Lower leg skin (tissue), 4 donors: ENCODE data around the gene BHLHE23. TPM values are rescaled to one million over a fixed set of nuclear protein-coding genes. Genes with fewer than 3 reads are reported as not detected.

ENCODE experiments used
- DNase-seq, 2 donors: peaks; one replicate each; pipeline ENCODE4 v3.0.0-alpha.2; 2019; ENCODE audit warnings: low spot score in 2 of 2
- H3K4me3 ChIP-seq: fragments of 200-600 bp; sonication (generic); 2 replicates; pipeline ENCODE4 v1.5.1; 2017; ENCODE audit warnings: mild to moderate bottlenecking, low read depth; ENCODE audit not compliant: poor library complexity, severe bottlenecking
- CTCF ChIP-seq, 3 donors: fragments of 450-650 bp; IDR thresholded peaks; one replicate each; pipeline ENCODE4 v1.5.1; 2016; ENCODE audit warnings: antibody characterized with exemption in 3 of 3, mild to moderate bottlenecking in 3 of 3, moderate library complexity in 2 of 3
- POLR2A ChIP-seq, 2 donors: fragments of 450-650 bp; IDR thresholded peaks; one replicate each; pipeline ENCODE4 v1.6.1; 2016 to 2017; ENCODE audit warnings: antibody characterized with exemption in 2 of 2, mild to moderate bottlenecking in 1 of 2, moderate library complexity in 1 of 2
- WGBS, 2 donors: methylation state at CpG; one replicate each; pipeline ENCODE4 v1.1.5; 2018; 5-methylcytosine and 5-hydroxymethylcytosine counted together
- intact Hi-C: fragments of 100-400 bp; cut with DNase I; formaldehyde crosslinking; loops from one replicate; pipeline ENCODE4 v1.15.0; 2023; ENCODE audit warnings: low total_unique reads
- total RNA-seq, 4 donors: library from RNA; depleted of rRNA; stranded (reverse); fragments of >200 nt; gene quantifications; one replicate each; pipeline ENCODE4 v1.1.0, GENCODE V29; 2016

Gene BHLHE23
- total RNA-seq, 4 donors from 2014 or later, result 0.23 TPM; not detected in 3

DNA sequence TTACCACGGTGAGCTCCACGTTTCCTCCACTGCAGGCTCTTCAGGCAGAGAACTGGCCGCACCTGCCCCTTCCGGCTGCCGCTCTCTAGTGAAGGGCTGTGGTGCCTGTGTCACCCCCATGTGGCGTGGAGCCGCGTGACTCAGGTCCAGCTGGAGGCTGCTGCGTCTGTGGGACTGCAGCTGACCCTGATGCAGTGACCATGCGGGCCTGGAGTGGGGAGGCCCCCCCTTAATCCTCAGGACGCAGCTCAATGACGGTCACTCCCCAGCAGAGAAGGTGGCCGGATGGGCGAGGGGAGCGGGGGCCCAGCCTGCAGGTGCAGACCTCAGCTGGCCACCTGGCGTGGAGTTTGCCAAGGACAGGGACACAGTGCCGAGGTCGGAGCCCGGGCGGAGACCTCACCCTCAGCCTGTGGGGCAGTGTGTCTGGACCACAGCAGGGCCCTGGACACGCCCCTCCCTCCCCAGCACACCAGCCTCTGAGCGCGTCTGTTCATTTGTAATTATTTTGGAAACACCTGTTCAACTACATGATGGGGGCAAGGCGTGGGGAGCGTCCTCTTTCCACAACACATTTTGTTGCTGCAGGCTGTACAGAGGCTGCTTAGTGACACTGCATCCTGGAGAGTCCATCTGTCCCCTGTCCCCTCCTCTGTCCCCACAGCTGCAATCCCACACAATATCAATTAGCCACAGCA, 10.7 kb downstream of the BHLHE23 start:
- intact Hi-C loops, result loop anchor here (10.0 kb wide), 1 partner anchor 531 kb away; no protein-coding TSS in a partner anchor
- no peak overlapping the region for H3K4me3 ChIP-seq
- no peak for TF ChIP-seq POLR2A (IDR thresholded peaks at IDR 0.05)
- no peak for TF ChIP-seq CTCF (IDR thresholded peaks at IDR 0.05)
- WGBS, 2 donors, result 69 to 75% methylated on average over 17 to 25 of the region's 25 CpGs
- no peak for DNase-seq

GRCh38 chr20:62995481-62995880, 11.3 kb downstream of the BHLHE23 start:
- WGBS, 2 donors, result 72% methylated on average over 11 of the region's 11 CpGs
- no peak overlapping the region for H3K4me3 ChIP-seq
- no peak for DNase-seq
- TF ChIP-seq POLR2A (IDR thresholded peaks at IDR 0.05), result no peak
- no peak for TF ChIP-seq CTCF (IDR thresholded peaks at IDR 0.05)
- intact Hi-C loops, result loop anchor here (10.0 kb wide), 1 partner anchor 531 kb away; no protein-coding TSS in a partner anchor

GRCh38 chr20:62994869-62995281, 11.9 kb downstream of the BHLHE23 start:
- DNase-seq, result no peak
- intact Hi-C loops, result loop anchor here (10.0 kb wide), 1 partner anchor 530 kb away; no protein-coding TSS in a partner anchor
- TF ChIP-seq CTCF (IDR thresholded peaks at IDR 0.05) (no peak), POLR2A (IDR thresholded peaks at IDR 0.05) (no peak)
- no peak overlapping the region for H3K4me3 ChIP-seq
- 66 to 73% methylated on average over 19 of the region's 19 CpGs for WGBS, 2 donors

- H3K4me3 ChIP-seq, result no peak overlapping the region
- no peak for TF ChIP-seq POLR2A (IDR thresholded peaks at IDR 0.05)
- TF ChIP-seq CTCF (IDR thresholded peaks at IDR 0.05), result no peak
- intact Hi-C loops, result loop anchor here (10.0 kb wide), 1 partner anchor 529 kb away; no protein-coding TSS in a partner anchor
- no peak for DNase-seq
- WGBS, 2 donors, result 76 to 85% methylated on average over 23 of the region's 23 CpGs
Observed at GRCh38 chr20:62993856-62994494, 12.8 kb downstream of the BHLHE23 start.

- 63 to 72% methylated on average over 6 of the region's 6 CpGs for WGBS, 2 donors
- intact Hi-C loops, result loop anchor here (10.0 kb wide), 1 partner anchor 527 kb away; no protein-coding TSS in a partner anchor
- no peak for TF ChIP-seq CTCF (IDR thresholded peaks at IDR 0.05)
- no peak for TF ChIP-seq POLR2A (IDR thresholded peaks at IDR 0.05)
- no peak for DNase-seq
- no peak overlapping the region for H3K4me3 ChIP-seq
Observed at GRCh38 chr20:62991863-62992262, 14.9 kb downstream of the BHLHE23 start.
